RCC 7860 (cell line): ENCODE data around the gene HSPG2.
"Not testable (repeated sequence)": the region's sequence is repeated elsewhere in the genome, so short reads cannot be mapped to it uniquely, and the experiment has no call there.

ENCODE experiments used
- DNase-seq: peaks from one replicate; pipeline ENCODE4 v3.0.0-alpha.2; 2015; ENCODE audit warnings: low spot score
- FAIRE-seq: peaks from 2 replicates; lab custom pipeline; 2012; peaks lifted over from hg19 to GRCh38; lab: Jason Lieb, UNC

Gene HSPG2

DNA sequence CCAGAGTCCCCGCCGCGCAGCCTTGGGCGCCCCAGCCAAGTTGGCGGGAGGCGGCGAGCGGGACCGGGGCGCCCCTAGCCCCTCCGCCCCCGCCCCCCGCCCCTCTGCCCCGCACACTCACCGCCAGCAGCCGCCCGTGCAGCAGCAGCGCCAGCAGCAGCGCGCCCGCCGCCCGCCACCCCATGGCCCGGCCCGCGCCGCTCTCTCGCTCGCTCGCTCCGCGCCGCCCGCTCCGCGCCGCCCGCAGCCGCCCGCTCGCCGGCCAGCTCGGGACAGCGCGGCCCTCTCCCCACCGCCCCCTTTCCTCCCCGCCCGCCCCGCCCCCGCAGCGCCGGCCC lies at the start of gene HSPG2:
Gene HSPG2 (minus strand): TSS at position 277 of the 338 bp plus-strand sequence. CDS start 93 bp downstream, at position 184.
- no peak for DNase-seq
- no peak for FAIRE-seq

DNA sequence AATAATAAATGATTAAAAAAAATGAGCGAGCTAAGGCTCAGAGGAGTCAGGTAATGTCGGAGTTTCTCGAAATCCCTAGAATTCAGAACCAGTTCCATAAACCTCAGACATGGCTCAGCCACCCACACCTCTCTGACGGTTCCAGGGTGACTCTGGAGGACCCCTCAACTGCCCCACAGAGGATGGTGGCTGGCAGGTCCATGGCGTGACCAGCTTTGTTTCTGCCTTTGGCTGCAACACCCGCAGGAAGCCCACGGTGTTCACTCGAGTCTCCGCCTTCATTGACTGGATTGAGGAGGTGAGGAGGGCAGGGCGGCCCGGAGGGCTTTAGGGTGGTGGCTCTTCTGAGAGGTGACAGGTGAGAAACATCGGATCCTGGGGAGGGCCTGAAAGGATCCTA lies 49.3 kb upstream of the HSPG2 start:
- not testable (repeated sequence) for DNase-seq, FAIRE-seq

DNA sequence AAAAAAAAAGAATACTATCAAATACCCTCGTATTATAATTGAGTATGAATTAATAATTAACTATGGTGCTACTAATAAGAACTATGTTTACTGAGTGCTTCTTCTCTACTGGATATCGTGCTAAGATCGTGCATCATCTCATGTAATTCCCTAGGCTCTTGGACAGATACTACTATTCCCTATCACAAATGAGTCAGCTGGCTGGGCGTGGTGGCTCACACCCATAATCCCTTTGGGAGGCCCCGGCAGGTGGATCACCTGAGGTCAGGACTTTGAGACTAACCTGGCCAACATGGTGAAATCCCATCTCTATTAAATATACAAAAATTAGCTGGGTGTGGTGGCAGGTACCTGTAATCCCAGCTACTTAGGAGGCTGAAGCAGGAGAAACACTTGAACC lies 48.8 kb upstream of the HSPG2 start:
- FAIRE-seq, DNase-seq: not testable (repeated sequence)

DNA sequence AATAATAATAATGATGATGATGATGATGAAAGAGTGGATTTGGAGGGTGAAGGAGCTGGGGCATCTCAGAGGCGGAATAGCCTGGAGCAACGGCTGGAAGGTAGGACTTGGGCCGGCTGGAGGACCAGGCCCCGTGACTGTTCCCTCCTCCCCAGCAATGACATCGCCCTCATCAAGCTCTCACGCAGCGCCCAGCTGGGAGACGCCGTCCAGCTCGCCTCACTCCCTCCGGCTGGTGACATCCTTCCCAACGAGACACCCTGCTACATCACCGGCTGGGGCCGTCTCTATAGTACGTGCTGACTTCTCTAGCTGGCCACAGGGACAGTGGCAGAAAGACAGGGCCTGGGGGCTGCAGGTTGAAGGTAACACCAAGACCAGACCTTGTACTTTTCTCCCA lies 46.4 kb upstream of the HSPG2 start:
- not testable (repeated sequence) for DNase-seq, FAIRE-seq

DNA sequence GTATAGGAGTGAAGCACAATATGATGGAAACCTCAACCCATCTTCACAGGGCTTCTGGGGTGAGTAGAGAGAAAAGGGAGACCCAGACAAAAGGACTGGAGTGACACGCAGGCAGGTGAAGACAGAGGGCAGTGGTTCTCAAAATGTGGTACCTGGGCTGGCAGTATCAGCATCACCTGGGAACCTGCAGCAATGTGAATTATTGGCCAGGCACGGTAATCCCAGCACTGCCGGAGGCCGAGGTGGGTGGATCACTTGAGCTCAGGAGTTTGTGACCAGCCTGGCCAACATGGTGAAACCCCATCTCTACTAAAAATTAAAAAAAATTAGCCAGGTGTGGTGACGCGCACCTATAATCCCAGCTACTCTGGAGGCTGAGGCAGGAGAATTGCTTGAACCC lies 45.0 kb upstream of the HSPG2 start:
- not testable (repeated sequence) for DNase-seq, FAIRE-seq

DNA sequence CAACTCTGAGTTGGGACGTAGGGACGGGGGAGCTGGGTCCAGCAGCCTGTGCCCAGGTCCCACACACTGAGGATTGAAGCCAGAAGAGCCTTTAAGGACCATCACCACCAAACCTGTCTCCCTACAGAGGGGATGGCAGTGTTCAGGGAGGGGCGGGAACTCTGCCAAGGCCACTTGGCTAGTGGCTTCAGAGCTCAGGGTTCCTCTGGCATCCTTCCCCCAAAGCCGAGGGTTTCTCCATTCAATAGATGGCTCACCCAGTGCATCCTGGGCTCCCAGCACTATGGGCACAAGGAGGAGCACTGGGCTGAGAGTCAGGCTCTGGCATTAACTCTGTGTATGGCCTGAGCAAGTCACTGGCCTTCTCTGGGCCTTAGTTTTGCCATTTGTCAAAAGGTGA lies 44.1 kb upstream of the HSPG2 start:
- FAIRE-seq, DNase-seq: not testable (repeated sequence)

DNA sequence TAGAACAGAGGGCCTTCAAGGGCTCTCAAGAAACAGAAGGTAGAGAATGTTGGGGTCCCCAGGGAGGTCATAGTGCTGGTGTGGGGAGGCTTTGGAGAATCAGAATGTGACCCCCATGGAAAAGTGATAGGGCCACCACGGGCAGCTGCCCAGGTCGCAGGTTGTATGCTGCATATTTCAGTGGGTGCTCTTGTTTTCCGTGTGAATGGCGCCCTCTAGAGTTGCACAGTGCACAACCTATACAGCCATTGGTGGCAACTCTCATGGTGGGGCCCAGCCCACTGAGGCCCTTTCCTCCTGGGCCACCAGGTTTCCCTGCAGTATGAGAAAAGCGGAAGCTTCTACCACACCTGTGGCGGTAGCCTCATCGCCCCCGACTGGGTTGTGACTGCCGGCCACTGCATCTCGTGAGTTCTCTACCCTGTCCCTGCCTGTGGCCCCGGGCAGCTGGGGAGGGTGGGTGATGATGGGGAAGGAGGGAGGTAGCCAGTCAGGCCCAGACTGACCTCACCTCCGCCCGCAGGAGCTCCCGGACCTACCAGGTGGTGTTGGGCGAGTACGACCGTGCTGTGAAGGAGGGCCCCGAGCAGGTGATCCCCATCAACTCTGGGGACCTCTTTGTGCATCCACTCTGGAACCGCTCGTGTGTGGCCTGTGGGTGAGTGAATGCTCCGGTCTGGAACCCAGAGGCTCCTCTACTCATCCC lies 43.6 kb upstream of the HSPG2 start:
- not testable (repeated sequence) for DNase-seq, FAIRE-seq

DNA sequence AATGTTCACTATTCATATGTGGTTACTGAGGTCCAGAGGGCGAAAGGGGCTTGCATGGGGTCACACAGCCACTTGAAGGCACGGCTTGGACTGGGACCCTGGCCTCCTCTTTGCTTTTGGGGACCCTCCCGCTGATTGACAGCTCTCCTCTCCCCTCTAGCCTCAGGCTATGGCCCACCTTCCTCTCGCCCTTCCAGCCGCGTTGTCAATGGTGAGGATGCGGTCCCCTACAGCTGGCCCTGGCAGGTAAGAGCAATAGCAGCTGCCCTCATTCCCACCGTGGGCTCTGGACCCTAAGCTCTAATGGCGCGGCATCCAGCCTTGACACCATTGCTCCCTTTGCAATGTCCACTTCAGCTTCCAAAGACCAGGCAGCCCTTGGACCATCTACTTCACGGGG lies 41.1 kb upstream of the HSPG2 start:
- not testable (repeated sequence) for DNase-seq, FAIRE-seq

DNA sequence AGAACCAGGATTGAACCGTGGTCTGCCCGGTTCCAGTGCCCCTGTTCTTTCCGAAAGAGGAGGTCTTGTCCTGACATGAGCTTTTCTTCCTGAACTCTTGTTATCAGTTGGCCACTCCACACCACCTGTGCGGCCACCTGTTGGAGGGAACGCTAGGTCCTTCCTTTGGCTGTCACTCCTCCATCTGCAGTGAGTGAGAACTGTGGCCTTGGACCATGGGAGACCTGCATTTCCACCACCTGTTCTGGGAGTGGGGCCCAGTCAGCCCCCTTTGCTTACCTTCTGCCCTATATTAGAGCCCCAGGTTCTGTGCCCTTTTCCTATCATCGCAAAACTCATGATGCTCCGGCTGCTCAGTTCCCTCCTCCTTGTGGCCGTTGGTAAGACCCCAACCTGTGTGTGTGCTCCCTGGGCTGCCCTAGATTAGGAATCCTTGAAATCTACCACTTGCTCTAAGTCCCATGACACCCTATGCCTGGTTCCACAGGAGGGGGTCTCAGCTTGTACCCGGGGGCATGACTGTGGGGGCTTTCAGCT lies 39.7 kb upstream of the HSPG2 start, which contains the start of gene CELA3B:
Gene CELA3B (plus strand): TSS at position 320 of the 537 bp plus-strand sequence. CDS start 18 bp downstream, at position 338.
- not testable (repeated sequence) for FAIRE-seq, DNase-seq

DNA sequence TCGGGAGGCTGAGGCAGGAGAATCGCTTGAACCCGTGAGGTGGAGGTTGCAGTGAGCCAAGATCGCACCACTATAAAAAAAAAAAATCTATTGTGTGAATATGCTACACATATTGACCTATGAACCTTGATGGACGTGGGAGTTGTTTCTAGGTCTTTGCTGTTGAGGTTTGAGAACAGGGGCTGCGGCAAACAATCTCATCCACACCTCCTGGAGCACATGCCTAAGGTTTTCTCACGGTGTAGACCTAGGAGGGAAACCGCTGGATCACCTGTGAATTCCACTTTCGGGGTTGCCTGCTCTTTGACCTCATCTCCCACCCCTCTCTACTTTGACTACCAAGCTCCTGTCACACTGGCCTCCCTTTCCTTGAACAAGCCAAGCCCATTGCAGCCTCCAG lies 38.2 kb upstream of the HSPG2 start:
- not testable (repeated sequence) for FAIRE-seq

DNA sequence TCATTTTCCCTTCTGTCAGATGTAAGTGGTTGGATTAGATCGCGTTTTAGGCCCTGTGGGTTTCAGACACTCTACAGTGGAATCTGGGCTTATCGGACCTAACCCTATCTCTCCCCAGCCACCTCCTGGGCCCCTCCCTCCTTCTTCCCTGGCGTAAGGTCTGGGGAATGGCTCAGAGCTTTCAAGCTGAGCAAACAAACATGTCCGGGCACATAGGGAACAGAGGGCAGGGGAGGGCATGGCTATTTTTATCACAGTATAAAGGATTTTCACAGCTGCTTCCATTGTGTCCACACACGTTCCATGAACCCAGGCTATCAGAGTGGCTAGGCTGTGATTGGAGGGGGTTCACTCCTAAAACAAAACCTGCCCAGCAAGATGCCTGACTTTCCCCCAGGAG lies 37.6 kb upstream of the HSPG2 start:
- not testable (repeated sequence) for FAIRE-seq, DNase-seq

More for the DNA sequence above, 38.2 kb upstream of the HSPG2 start:
- not testable (repeated sequence) for DNase-seq

DNA sequence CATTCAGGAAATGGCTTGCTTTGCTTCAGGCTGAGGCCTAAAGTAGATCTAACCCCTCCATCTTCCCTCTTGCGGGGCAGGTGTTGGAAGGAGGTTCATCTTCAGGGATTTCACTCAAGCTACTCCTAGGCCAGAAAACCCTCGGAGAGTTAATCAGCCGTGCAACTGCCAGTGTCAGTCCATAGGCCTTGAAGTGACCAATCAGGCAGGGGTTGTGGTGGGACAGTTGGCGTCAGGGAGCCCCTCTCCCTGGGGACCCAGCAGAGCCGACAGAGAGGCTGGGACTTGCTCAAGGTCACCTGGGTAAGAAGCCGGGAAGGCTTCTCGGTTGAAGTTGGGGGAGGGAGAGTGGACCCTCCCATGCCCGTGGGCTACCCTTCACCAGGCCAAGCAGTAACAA lies 36.8 kb upstream of the HSPG2 start:
- not testable (repeated sequence) for FAIRE-seq, DNase-seq

DNA sequence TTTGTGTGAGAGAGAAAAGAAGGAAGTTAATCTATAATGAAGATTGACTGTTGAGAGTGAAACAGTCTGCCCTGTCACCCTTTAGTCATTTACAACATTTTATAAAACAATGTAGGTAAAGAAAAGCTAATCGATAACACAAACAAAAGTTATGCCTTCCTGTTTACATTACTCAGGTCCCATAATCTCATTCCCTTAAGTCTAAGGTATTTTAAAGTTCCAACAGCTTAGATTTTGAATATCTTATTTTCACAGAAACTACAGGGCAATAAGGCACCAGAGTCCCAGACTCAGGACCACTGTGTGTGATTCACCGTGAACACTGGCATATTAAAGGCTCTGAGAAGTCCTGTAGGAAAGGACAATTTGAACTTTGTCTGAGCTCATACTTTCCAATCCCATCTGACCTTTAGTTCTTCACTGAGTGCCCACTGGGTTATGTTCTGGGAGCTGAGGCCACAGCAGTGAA lies 35.9 kb upstream of the HSPG2 start:
- not testable (repeated sequence) for DNase-seq, FAIRE-seq

DNA sequence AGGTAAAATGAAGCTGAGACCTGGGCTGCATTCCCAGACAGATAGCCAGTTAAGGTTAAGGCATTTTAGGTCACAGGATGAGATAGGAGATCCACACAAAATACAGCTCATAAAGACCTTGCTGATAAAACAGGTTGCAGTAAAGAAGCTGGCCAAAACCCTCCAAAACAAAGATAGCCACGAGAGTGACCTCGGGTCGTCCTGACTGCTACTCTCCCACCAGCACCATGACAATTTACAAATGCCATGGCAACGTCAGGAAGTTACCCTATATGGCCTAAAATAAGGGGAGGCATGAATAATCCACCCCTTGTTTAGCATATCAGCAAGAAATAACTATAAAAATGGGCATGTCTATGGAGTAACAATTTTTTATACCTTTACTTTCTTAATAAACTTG lies 33.4 kb upstream of the HSPG2 start:
- FAIRE-seq, DNase-seq: not testable (repeated sequence)

DNA sequence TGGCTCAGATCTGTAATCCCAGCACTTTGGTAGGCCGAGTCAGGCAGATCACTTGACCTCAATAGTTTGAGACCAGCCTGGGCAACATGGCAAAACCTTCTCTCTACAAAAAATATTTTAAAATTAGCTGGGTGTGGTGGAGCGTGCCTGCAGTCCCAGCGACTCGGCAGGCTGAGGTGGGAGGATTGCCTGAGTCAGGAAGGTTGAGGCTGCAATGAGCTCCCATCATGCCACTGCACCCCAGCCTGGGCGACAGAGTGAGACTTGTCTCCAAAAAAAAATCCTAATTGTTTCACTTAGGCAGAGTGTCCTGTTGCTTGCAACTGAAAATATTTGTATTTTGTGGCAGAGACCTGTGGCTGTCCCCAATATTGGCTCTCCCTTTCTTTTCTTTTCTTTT lies 32.0 kb upstream of the HSPG2 start:
- DNase-seq, FAIRE-seq: not testable (repeated sequence)

DNA sequence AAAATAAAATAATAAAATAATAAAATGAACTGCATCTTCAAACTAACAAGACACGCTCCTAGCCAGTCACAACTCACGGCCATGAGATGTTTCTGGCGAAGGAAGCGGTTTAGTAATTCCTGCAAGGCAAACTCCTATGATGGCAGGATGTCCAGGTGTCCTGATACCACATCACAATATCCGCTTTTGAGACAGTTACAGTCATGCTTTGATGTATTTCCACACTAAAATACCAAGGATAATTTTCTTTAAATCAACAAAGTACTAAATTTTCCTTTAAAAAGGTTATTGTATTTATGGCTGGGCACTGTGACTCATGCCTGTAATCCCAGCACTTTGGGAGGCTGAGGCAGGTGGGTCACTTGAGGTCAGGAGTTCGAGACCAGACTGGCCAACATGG lies 30.1 kb upstream of the HSPG2 start:
- not testable (repeated sequence) for FAIRE-seq, DNase-seq

DNA sequence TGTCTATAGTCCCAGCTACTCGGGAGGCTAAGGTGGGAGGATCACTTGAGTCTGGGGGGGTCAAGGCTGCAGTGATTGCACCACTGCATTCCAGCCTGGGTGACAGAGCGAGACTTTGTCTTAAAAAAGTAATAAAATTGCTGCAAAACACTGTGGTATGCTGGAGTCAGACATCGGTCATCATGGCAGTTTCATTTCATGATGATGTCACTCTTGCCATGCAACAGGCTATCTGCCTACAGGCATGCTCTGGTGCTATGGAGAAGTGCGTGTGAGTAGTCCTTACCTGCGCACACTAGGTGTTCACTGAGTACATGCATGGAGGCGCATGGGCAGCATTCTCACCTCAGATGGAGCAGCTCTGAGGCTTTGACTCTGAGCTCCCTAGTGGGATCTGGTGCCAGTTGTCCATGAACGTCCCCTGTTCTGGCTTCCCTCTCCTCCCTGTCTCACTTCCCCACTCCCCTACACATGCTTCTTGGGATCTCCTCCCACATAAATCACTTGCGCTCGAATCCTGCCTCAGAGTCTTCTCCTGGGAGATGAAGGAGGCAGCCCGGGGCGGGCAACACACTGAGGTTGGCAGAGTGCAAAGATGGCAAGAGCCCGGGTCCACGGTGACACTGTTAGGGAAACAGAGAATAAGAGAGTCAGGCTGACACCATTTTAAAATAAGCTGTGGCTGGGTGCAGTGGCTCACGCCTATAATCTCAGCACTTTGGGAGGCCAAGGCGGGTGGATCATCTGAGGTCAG lies 29.3 kb upstream of the HSPG2 start:
- FAIRE-seq, result no peak
- peak; percentile 82 for DNase-seq

DNA sequence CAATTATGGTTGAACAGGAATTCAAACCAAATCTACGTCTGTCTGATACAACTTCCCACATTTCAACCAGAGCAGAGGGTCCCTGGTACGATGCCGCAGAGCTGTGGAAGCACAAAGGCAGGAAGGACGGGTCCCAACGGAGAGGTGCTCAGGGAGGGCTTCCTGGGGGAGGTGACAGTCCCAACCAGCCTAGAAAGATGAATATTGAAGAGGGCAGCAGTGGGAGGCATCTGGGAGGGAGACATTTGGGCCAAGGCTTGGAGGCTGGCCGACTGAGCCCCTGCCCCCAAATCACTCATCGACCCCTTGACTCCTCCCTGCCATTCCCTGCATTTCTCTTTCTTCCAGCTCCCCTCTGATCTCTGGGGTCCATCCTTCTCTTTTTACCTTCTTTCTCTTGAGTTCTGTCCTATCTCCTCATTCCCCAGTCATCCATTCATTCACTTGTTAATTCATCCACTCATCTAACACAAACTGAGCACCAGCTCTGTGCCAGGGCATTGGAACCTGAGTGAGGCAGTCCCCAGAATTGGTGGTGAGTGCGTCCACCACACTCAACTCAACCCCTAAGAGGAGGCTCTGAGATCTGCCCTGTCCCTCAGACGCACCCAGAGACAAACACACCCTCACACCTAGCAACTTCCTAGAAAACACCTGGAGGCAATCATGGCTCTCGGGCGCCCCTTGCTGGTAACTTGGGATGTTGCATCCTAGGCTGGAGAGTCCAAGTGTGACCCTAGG lies 26.5 kb upstream of the HSPG2 start:
- DNase-seq (peak; percentile 68), FAIRE-seq (no peak)

DNA sequence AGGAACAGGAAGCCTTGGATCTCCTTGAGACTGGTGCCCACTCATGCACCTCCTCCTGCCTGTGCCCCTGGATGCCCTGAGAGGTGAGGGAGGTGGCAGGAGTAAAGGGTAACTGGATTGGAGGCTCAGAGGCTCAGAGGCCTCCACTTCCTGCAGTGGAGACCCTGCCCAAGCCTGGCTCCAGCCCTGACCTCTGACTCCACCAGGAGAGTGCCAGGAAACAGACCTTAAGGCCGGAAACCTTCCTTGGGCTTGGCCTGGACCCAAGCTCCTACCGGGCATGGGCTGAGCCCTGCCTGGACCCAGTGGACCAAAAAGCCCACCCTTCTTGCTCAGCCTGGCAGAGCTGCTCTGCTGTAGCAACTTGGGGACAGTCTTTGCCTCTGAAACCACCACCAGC lies 24.7 kb upstream of the HSPG2 start:
- DNase-seq, result no peak
- FAIRE-seq, result no peak

DNA sequence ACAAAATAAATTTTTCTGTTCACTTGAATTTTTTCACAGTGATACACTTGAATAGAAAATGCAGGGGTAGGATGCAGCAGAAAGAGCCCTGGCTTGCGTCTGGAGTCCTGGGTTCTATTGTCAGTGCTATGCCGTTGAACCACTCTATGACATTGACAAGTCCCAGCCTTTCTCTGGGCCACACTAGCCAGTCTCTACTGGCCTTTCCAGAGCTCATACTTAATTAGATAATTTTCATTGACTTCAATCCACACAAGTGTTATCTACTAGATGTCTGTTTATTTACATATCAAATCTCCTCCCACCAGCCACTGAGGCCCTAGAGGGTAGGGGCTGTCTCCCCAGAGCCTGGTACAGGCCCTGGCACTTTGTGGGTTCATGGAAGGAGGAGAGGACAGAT lies 24.2 kb upstream of the HSPG2 start:
- FAIRE-seq, result no peak
- no peak for DNase-seq
